IPS DF 19.7 (cell line): Measurements from ENCODE around the gene UBR3.
"Not testable (repeated sequence)": the region's sequence is repeated elsewhere in the genome, so short reads cannot be mapped to it uniquely, and the experiment has no call there.

Experiments
- DNase-seq: peaks from one replicate; pipeline ENCODE4 v3.0.0-alpha.2; 2013; ENCODE audit warnings: low read depth, low spot score

Gene UBR3

GRCh38 chr2:169823996-169824372, 3.3 kb upstream of the UBR3 start:
- no peak for DNase-seq

- peak; percentile 68 for DNase-seq
Measured at GRCh38 chr2:169824373-169825333, 2.6 kb upstream of the UBR3 start, which contains the start of gene METTL5. METTL5 (minus strand) TSS chr2:169824905; CDS start chr2:169824597, 308 bp downstream.

DNA sequence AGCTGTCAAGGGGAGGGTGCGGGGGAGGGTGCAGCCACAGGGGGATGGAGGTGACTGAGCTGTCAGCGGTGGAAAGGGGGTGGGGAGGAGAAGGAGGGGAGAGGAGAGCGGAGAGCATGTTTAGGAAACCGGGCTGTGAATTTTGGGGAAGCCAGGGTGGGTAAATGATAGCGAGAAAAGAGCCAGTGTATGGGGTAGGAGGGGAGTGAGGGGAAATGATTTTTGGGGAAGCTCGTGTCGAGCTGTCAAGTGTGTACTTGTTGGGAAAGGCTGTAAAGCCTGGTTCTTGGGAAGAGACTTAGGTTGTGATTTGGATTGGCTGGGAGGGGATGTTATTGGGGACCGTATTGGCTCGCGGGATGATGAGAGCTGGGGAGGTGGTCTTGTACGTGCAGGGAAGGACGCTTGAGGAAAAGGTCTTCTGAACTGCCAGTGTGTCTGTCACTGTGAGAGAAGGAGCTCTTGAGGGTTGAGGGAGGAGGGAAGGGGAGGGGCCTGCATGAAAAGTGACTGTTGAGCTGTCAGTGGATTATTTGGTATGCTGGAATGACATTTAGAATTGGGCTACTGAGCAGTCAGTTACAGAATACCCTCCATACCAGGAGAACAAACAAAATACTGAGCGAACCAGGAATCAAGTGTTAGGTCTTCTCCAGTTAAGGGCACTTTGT, 1.0 kb downstream of the UBR3 start:
- DNase-seq: no peak

GRCh38 chr2:169834401-169834800, 7.1 kb downstream of the UBR3 start:
- DNase-seq: no peak

DNA sequence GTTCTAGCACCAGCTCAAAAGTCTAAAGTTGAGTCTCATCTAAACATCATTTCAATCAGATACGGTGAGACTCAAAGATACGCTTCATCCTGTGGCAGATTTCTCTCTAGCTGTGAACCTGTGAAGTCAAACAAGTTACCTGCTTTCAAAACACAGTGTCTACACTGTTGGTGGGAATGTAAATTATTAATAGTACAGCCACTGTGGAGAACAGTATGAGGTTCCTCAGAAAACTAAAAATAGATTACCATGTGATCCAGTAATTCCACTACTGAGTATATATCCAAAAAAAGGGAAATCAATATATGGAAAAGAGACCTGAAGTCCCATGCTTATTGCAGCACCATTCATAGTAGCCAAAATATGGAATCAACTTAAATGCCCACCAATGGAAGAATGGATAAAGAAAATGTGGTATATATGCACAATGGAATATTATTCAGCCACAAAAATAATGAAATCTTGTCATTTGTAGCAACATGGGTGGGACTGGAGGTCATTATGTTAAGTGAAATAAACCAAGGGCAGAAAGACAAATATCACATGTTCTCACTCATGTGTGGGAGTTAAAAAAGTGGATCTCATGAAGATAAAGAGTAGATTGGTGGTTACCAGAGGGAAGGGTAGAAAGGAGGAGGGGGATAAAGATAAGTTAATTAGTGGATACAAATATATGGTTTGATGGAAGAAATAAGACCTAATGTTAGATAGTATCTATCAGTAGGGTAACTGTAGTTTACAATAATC, 11.7 kb downstream of the UBR3 start:
- no peak for DNase-seq

- DNase-seq: no peak
Measured at GRCh38 chr2:169839954-169840746, 12.9 kb downstream of the UBR3 start.

DNA sequence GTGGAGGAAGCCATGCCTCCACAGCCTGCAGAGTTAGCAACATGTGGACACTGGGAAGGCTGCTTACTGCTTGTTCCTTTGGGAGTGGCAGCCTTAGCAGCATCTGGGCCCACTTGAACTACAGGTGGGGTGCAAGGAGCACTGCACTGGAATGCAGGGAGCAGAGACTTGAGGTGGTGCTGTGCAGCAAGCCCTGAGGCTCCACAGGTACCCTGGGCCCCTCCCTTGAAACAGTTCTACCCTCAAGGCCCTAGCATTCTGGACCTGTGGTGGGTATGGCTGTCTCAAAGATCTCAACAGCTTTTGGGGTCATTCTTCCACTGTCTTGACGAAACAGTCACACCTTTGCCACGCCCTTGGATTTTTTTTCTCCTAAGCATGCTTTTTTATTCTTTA, 13.5 kb downstream of the UBR3 start:
- no peak for DNase-seq

DNA sequence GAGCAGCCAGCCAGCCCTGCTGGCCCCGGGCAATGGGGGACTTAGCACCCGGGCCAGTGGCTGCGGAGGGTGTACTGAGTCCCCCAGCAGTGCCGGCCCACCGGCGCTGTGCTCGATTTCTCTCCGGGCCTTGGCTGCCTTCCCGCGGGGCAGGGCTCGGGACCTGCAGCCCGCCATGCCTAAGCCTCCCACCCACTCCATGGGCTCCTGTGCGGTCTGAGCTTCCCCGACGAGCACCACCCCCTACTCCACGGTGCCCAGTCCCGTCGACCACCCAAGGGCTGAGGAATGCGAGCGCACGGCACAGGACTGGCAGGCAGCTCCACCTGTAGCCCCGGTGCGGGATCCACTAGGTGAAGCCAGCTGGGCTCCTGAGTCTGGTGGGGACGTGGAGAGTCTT, 14.4 kb downstream of the UBR3 start:
- not testable (repeated sequence) for DNase-seq

GRCh38 chr2:169845016-169845415, 17.8 kb downstream of the UBR3 start:
- DNase-seq: no peak

DNA sequence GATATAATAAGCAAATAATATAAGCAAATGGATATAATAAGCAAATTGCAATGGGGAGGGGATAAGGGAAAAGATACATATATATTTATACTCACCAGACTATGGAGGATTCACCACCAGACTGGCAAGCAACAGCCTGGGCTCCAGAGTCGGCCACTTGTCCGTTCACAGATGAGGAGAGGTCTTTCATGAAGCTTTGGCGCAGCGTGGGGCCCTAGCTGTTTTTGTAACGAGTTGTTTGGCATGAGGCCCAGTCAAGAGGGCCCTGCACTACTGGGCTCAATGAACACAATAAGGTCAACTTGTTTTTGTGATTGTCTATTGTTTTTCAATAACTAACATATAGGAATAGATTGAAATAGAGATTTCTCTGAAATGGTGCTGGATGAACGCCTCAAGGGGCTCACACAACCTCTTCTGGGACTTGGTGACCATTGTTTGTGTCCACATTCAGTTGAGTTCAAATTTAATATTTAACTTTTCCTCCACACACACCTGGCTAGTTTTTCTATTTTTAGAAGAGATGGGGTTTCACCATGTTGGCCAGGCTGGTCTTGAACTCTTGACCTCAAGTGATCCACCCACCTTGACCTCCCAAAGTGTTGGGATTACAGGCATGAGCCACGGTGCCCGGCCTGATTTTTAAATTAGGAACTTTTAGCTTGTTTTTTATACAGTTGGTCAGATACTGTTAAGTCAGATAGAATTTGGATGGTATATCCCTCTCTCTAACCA, 21.9 kb downstream of the UBR3 start:
- not testable (repeated sequence) for DNase-seq

- DNase-seq: no peak
Measured at GRCh38 chr2:169849710-169850109, 22.5 kb downstream of the UBR3 start.

GRCh38 chr2:169853041-169853668, 25.9 kb downstream of the UBR3 start:
- DNase-seq: no peak

GRCh38 chr2:169855281-169856258, 28.3 kb downstream of the UBR3 start:
- not testable (repeated sequence) for DNase-seq

GRCh38 chr2:169859423-169859822, 32.2 kb downstream of the UBR3 start:
- no peak for DNase-seq

GRCh38 chr2:169860149-169860548, 32.9 kb downstream of the UBR3 start:
- no peak for DNase-seq

- DNase-seq: no peak
Measured at GRCh38 chr2:169862816-169863215, 35.6 kb downstream of the UBR3 start.

- no peak for DNase-seq
Measured at GRCh38 chr2:169865492-169865891, 38.2 kb downstream of the UBR3 start.

GRCh38 chr2:169866230-169866629, 39.0 kb downstream of the UBR3 start:
- not testable (repeated sequence) for DNase-seq

GRCh38 chr2:169867579-169867978, 40.3 kb downstream of the UBR3 start:
- no peak for DNase-seq
